Measurements from ENCODE around the gene RAET1G.

DNA sequence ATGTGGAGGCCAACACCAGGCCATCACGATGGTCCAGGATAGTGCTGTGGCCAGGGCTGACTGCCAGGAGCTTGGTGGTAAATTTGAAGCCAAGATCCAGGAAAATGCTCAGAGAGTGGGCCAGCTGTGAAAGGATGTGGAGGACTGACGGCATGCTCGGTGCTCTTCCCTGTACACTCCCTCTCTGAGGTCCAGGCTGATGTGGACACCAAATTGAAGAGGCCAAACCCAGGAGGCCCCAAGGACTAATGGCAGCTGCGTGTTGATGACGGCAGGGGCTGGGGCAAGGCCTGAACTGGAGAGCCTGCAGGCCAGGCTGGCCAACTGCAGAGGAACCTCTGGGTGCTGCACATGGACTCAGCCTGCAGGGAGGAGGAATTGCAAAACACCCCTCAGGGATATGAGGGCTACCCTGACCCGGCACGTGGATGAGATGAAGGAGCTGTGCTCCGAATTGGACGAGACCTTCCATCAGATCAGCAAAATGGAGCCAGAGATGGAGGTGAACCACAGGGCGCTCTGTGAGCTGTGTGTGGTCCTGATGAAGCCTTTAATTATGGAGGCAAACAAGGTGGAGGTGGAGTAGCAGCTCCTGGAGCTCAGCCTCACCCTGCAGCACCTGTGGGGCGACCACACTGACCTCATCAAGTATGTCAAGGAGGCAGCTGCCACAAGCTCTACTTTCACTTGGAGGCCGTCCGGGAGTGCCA, 18.1 kb downstream of the RAET1G start:
- TF ChIP-seq ZNF274 (IDR thresholded peaks at IDR 0.05; ENCODE audit: low read depth, low read length) (no peak), SUZ12 (IDR thresholded peaks at IDR 0.05; ENCODE audit: extremely low read depth, insufficient read depth, insufficient read length) (no peak), YY1 (IDR thresholded peaks at IDR 0.05; ENCODE audit: insufficient read depth, insufficient read length) (no peak)
